Measurements from ENCODE around the gene SKOR1.

DNA sequence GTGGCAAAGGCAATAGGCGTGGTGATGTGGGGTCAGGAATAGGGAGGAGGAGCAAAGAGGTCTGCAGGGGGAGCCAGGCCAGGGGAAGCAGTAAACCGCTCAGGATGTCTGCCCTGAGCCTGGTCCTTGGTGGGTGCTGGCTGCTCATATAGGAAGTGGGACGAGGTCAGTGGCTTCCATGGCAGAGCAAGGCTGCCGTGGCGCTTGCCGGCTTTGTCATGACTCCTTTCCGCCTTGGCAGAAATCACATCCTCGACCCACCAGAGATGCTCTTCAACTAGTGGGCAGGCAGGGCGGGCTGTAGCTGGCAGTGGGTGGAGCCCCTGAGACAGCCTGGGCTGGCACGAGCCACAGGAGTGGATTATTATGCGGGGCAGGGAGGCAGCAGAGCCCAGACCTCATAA is 13.1 kb upstream of the SKOR1 start:
- TF ChIP-seq EP300 (IDR thresholded peaks at IDR 0.05) (no peak), POLR2A (IDR thresholded peaks at IDR 0.05) (no peak)
- TF ChIP-seq, protein P1, sequence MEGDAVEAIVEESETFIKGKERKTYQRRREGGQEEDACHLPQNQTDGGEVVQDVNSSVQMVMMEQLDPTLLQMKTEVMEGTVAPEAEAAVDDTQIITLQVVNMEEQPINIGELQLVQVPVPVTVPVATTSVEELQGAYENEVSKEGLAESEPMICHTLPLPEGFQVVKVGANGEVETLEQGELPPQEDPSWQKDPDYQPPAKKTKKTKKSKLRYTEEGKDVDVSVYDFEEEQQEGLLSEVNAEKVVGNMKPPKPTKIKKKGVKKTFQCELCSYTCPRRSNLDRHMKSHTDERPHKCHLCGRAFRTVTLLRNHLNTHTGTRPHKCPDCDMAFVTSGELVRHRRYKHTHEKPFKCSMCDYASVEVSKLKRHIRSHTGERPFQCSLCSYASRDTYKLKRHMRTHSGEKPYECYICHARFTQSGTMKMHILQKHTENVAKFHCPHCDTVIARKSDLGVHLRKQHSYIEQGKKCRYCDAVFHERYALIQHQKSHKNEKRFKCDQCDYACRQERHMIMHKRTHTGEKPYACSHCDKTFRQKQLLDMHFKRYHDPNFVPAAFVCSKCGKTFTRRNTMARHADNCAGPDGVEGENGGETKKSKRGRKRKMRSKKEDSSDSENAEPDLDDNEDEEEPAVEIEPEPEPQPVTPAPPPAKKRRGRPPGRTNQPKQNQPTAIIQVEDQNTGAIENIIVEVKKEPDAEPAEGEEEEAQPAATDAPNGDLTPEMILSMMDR (IDR thresholded peaks at IDR 0.05), result no peak
